ENCODE results near the gene PKD2.
"Not testable (repeated sequence)": the region's sequence is repeated elsewhere in the genome, so short reads cannot be mapped to it uniquely, and the experiment has no call there.

PKD2 gene

DNA sequence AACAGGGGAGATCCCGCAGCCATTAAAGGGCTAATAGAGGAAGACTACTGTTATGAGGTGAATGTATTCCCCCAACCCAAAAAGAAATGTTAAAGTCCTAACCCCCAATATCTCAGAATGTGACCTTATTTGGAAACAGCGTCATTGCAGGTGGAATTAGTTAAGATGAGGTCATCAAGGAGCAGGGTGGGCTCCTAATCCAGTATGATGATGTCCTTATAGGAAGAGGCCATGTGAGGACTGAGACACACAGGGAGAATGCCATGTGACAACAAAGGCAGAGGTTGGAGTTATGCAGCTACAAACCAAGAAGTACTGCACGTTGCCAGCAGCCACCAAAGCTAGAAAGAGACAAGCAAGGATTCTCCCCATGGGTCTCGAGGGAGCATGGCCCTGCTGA lies 17.7 kb upstream of the PKD2 start:
- Histone ChIP-seq H3K9ac (ENCODE audit: low read length in 2 of 2) (no peak overlapping the region), H3K36me3 (ENCODE audit: control insufficient read depth in 2 of 2, insufficient read depth in 2 of 2, low read length in 2 of 2) (no peaks in the 10 kb centered on the region), H3K4me1 (ENCODE audit: control insufficient read depth, insufficient read depth, low read length) (no peaks in the 10 kb centered on the region), H3K27ac (ENCODE audit: low read length) (no peak overlapping the region), H3K9me3 (ENCODE audit: control insufficient read depth in 2 of 2, low read length in 2 of 2) (no peaks in the 10 kb centered on the region), H3K4me3 (ENCODE audit: low read length in 2 of 2) (no peak overlapping the region), H3K27me3 (ENCODE audit: control insufficient read depth in 1 of 2, insufficient read depth in 2 of 2, low read length in 2 of 2) (no peaks in the 10 kb centered on the region)

DNA sequence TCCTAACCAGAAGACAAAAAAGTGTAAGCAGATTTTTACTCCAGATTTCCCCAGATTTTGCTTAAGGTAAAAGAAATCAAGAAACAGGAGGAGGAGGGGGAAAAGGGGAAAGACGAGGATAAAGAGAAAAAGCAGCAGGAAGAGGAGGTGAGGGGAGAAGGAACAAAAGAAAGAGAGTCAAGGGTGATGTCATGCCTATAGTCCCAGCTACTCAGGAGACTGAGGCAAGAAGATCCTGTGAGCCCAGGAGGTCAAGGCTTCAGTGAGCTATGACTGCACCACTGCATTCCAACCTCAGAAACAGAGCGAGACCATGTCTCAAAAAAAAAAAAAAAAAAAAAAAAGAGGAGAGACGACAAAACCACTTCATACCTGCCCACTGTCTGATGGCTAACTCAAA lies 12.0 kb upstream of the PKD2 start:
- no peaks in the 10 kb centered on the region for H3K9me3 ChIP-seq (ENCODE audit: control insufficient read depth in 2 of 2, low read length in 2 of 2)
- H3K36me3 ChIP-seq (ENCODE audit: control insufficient read depth in 2 of 2, insufficient read depth in 2 of 2, low read length in 2 of 2), result no peaks in the 10 kb centered on the region
- no peak overlapping the region for H3K4me3 ChIP-seq (ENCODE audit: low read length in 2 of 2)
- no peaks in the 10 kb centered on the region for H3K4me1 ChIP-seq (ENCODE audit: control insufficient read depth, insufficient read depth, low read length)
- no peak overlapping the region for H3K27ac ChIP-seq (ENCODE audit: low read length)
- no peaks in the 10 kb centered on the region for H3K27me3 ChIP-seq (ENCODE audit: control insufficient read depth in 1 of 2, insufficient read depth in 2 of 2, low read length in 2 of 2)
- no peak overlapping the region for H3K9ac ChIP-seq (ENCODE audit: low read length in 2 of 2)

GRCh38 chr4:87999191-87999691 lies 8.2 kb upstream of the PKD2 start:
- not testable (repeated sequence) for H3K36me3 ChIP-seq (ENCODE audit: control insufficient read depth in 2 of 2, insufficient read depth in 2 of 2, low read length in 2 of 2); H3K27me3 ChIP-seq (ENCODE audit: control insufficient read depth in 1 of 2, insufficient read depth in 2 of 2, low read length in 2 of 2); H3K4me3 ChIP-seq (ENCODE audit: low read length in 2 of 2); H3K9me3 ChIP-seq (ENCODE audit: control insufficient read depth in 2 of 2, low read length in 2 of 2); H3K9ac ChIP-seq (ENCODE audit: low read length in 2 of 2); H3K27ac ChIP-seq (ENCODE audit: low read length); H3K4me1 ChIP-seq (ENCODE audit: control insufficient read depth, insufficient read depth, low read length)

GRCh38 chr4:88001871-88002270 lies 5.6 kb upstream of the PKD2 start:
- no peaks in the 10 kb centered on the region for H3K27me3 ChIP-seq (ENCODE audit: control insufficient read depth in 1 of 2, insufficient read depth in 2 of 2, low read length in 2 of 2)
- no peaks in the 10 kb centered on the region for H3K36me3 ChIP-seq (ENCODE audit: control insufficient read depth in 2 of 2, insufficient read depth in 2 of 2, low read length in 2 of 2)
- H3K4me1 ChIP-seq (ENCODE audit: control insufficient read depth, insufficient read depth, low read length), result peaks cover 20% of the 10 kb centered on the region
- H3K4me3 ChIP-seq (ENCODE audit: low read length in 2 of 2), result no peak overlapping the region
- H3K9ac ChIP-seq (ENCODE audit: low read length in 2 of 2), result no peak overlapping the region
- H3K9me3 ChIP-seq (ENCODE audit: control insufficient read depth in 2 of 2, low read length in 2 of 2), result no peaks in the 10 kb centered on the region
- H3K27ac ChIP-seq (ENCODE audit: low read length), result no peak overlapping the region

GRCh38 chr4:88002786-88003185 lies 4.6 kb upstream of the PKD2 start:
- H3K4me3 ChIP-seq (ENCODE audit: low read length in 2 of 2), result no peak overlapping the region

DNA sequence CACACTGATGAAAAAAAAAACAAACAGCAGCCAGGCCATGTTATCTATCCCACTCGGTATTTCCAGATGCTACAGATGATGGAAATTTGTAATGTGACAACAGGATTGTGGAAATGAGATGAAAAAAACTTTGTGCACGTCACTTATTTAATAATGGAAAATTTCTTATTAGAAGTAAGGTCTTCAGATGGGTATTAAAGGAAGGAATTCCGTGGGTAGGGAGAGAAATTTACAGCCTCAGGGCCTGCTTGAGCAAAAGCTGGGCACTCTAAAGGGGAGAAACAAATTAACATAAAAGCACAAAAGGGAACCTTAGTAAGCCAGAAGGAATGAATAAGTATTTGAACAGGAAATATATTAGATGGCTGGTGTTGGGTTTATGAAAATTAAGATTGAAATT lies 4.2 kb upstream of the PKD2 start:
- H3K27me3 ChIP-seq (ENCODE audit: control insufficient read depth in 1 of 2, insufficient read depth in 2 of 2, low read length in 2 of 2), result no peaks in the 10 kb centered on the region
- H3K9me3 ChIP-seq (ENCODE audit: control insufficient read depth in 2 of 2, low read length in 2 of 2), result no peaks in the 10 kb centered on the region
- no peak overlapping the region for H3K9ac ChIP-seq (ENCODE audit: low read length in 2 of 2)
- no peak overlapping the region for H3K27ac ChIP-seq (ENCODE audit: low read length)
- peaks cover 24% of the 10 kb centered on the region for H3K4me1 ChIP-seq (ENCODE audit: control insufficient read depth, insufficient read depth, low read length)
- no peaks in the 10 kb centered on the region for H3K36me3 ChIP-seq (ENCODE audit: control insufficient read depth in 2 of 2, insufficient read depth in 2 of 2, low read length in 2 of 2)
- H3K4me3 ChIP-seq (ENCODE audit: low read length in 2 of 2), result no peak overlapping the region

More at GRCh38 chr4:88002786-88003185, 4.6 kb upstream of the PKD2 start:
- Histone ChIP-seq H3K9ac (ENCODE audit: low read length in 2 of 2) (no peak overlapping the region), H3K9me3 (ENCODE audit: control insufficient read depth in 2 of 2, low read length in 2 of 2) (no peaks in the 10 kb centered on the region), H3K36me3 (ENCODE audit: control insufficient read depth in 2 of 2, insufficient read depth in 2 of 2, low read length in 2 of 2) (no peaks in the 10 kb centered on the region), H3K27me3 (ENCODE audit: control insufficient read depth in 1 of 2, insufficient read depth in 2 of 2, low read length in 2 of 2) (no peaks in the 10 kb centered on the region), H3K27ac (ENCODE audit: low read length) (no peak overlapping the region), H3K4me1 (ENCODE audit: control insufficient read depth, insufficient read depth, low read length) (peaks cover 24% of the 10 kb centered on the region)

DNA sequence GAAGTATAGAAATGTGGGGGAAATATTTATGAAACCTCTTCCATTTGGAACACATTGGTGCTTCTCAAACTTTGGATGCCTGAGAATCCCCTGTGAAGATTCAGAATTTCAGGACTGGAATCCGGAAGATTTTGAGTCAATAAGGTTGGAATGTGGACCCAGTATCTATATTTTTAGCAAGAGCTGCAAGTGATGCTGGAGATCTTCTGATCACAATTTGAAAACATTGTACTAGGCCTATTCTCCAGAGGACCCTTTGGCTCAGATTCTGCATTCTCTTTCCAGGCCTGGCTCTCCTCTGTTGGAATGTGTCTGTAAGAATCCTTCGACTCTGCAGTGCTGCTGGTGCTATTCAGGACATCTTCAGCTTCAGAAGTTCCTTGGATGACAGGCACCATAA lies 2.4 kb upstream of the PKD2 start:
- H3K4me1 ChIP-seq (ENCODE audit: control insufficient read depth, insufficient read depth, low read length), result peaks cover 24% of the 10 kb centered on the region
- H3K27me3 ChIP-seq (ENCODE audit: control insufficient read depth in 1 of 2, insufficient read depth in 2 of 2, low read length in 2 of 2), result no peaks in the 10 kb centered on the region
- H3K27ac ChIP-seq (ENCODE audit: low read length), result no peak overlapping the region

DNA sequence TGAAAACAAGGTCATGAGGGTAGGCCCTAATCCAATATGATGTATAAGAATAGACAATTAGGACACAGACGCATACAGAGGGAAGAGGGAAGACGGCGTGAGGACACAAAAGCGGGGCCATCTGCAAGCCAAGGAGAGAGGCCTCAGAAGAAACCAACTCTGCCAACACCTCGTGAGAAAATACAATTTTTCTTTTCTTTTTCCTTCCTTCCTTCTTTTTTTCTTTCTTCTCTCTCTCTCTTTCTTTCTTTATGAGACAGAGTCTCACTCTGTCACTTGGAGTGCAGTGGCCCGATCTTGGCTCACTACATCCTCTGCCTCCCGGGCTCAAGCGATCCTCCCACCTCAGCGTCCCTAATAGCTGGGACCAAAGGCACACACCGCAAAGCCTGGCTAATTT lies 1.5 kb upstream of the PKD2 start:
- no peaks in the 10 kb centered on the region for H3K36me3 ChIP-seq (ENCODE audit: control insufficient read depth in 2 of 2, insufficient read depth in 2 of 2, low read length in 2 of 2)
- H3K9ac ChIP-seq (ENCODE audit: low read length in 2 of 2), result no peak overlapping the region
- H3K27ac ChIP-seq (ENCODE audit: low read length), result no peak overlapping the region
- H3K9me3 ChIP-seq (ENCODE audit: control insufficient read depth in 2 of 2, low read length in 2 of 2), result no peaks in the 10 kb centered on the region
- no peak overlapping the region for H3K4me3 ChIP-seq (ENCODE audit: low read length in 2 of 2)
- H3K27me3 ChIP-seq (ENCODE audit: control insufficient read depth in 1 of 2, insufficient read depth in 2 of 2, low read length in 2 of 2), result no peaks in the 10 kb centered on the region
- H3K4me1 ChIP-seq (ENCODE audit: control insufficient read depth, insufficient read depth, low read length), result peaks cover 24% of the 10 kb centered on the region

More for the DNA sequence above, 2.4 kb upstream of the PKD2 start:
- Histone ChIP-seq H3K9ac (ENCODE audit: low read length in 2 of 2) (peak overlapping the region in 1 of 2 donors; percentile 2), H3K4me3 (ENCODE audit: low read length in 2 of 2) (peak overlapping the region in 1 of 2 donors; percentile 22), H3K36me3 (ENCODE audit: control insufficient read depth in 2 of 2, insufficient read depth in 2 of 2, low read length in 2 of 2) (no peaks in the 10 kb centered on the region), H3K9me3 (ENCODE audit: control insufficient read depth in 2 of 2, low read length in 2 of 2) (no peaks in the 10 kb centered on the region)

- no peaks in the 10 kb centered on the region for H3K36me3 ChIP-seq (ENCODE audit: control insufficient read depth in 2 of 2, insufficient read depth in 2 of 2, low read length in 2 of 2)
- H3K9me3 ChIP-seq (ENCODE audit: control insufficient read depth in 2 of 2, low read length in 2 of 2), result no peaks in the 10 kb centered on the region
- H3K27me3 ChIP-seq (ENCODE audit: control insufficient read depth in 1 of 2, insufficient read depth in 2 of 2, low read length in 2 of 2), result no peaks in the 10 kb centered on the region
- H3K4me1 ChIP-seq (ENCODE audit: control insufficient read depth, insufficient read depth, low read length), result peaks cover 26% of the 10 kb centered on the region
- peak overlapping the region; percentile 49 to 86 for H3K4me3 ChIP-seq (ENCODE audit: low read length in 2 of 2)
- peak overlapping the region; percentile 55 to 60 for H3K9ac ChIP-seq (ENCODE audit: low read length in 2 of 2)
- peak overlapping the region; percentile 70 for H3K27ac ChIP-seq (ENCODE audit: low read length)
These were observed 505 bp upstream of the PKD2 start for GRCh38 chr4:88006956-88007303.

- H3K4me1 ChIP-seq (ENCODE audit: control insufficient read depth, insufficient read depth, low read length), result peaks cover 28% of the 10 kb centered on the region
- H3K9ac ChIP-seq (ENCODE audit: low read length in 2 of 2), result peak overlapping the region; percentile 36 to 81
- no peaks in the 10 kb centered on the region for H3K9me3 ChIP-seq (ENCODE audit: control insufficient read depth in 2 of 2, low read length in 2 of 2)
- peak overlapping the region; percentile 75 for H3K27ac ChIP-seq (ENCODE audit: low read length)
- no peaks in the 10 kb centered on the region for H3K27me3 ChIP-seq (ENCODE audit: control insufficient read depth in 1 of 2, insufficient read depth in 2 of 2, low read length in 2 of 2)
- no peaks in the 10 kb centered on the region for H3K36me3 ChIP-seq (ENCODE audit: control insufficient read depth in 2 of 2, insufficient read depth in 2 of 2, low read length in 2 of 2)
- peak overlapping the region; percentile 48 to 86 for H3K4me3 ChIP-seq (ENCODE audit: low read length in 2 of 2)
These were observed 797 bp downstream of the PKD2 start for GRCh38 chr4:88008122-88008742.

GRCh38 chr4:88008743-88009171 lies 1.3 kb downstream of the PKD2 start:
- peak overlapping the region; percentile 48 to 86 for H3K4me3 ChIP-seq (ENCODE audit: low read length in 2 of 2)
- H3K36me3 ChIP-seq (ENCODE audit: control insufficient read depth in 2 of 2, insufficient read depth in 2 of 2, low read length in 2 of 2), result no peaks in the 10 kb centered on the region
- peak overlapping the region; percentile 75 for H3K27ac ChIP-seq (ENCODE audit: low read length)
- peak overlapping the region; percentile 36 to 81 for H3K9ac ChIP-seq (ENCODE audit: low read length in 2 of 2)
- H3K27me3 ChIP-seq (ENCODE audit: control insufficient read depth in 1 of 2, insufficient read depth in 2 of 2, low read length in 2 of 2), result no peaks in the 10 kb centered on the region
- H3K4me1 ChIP-seq (ENCODE audit: control insufficient read depth, insufficient read depth, low read length), result peaks cover 32% of the 10 kb centered on the region
- H3K9me3 ChIP-seq (ENCODE audit: control insufficient read depth in 2 of 2, low read length in 2 of 2), result no peaks in the 10 kb centered on the region
